Measurements from ENCODE around the gene PRKG1.

DNA sequence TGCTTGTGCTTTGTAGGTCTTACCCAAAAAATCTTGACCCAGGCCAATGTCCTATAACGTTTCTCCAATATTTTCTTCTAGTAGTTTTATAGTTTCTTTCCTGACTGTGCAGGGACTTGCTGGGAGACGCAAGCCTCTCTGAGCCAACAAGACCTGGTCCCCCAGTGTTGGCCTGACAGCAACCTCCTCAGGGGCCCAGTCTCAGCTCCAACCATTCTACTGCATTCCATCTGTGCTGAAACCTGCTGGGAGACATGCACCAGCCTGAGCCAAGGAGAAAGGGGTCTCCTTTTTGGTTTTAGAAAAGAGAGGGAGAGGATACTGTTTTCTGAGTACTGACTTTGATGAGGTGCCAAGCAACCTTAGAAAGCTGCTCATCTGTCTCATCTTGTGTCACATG is 251.4 kb downstream of the PRKG1 start:
- TF ChIP-seq POLR2A (IDR thresholded peaks at IDR 0.05; ENCODE audit: low read depth, low read length) (no peak), POLR2AphosphoS5 (IDR thresholded peaks at IDR 0.05; ENCODE audit: low read depth, low read length) (no peak)
